Mammary microvascular endothelial cell (primary cell): ENCODE measurements around the gene F11R. TPM values are rescaled to one million over a fixed set of nuclear protein-coding genes. Genes with fewer than 3 reads are reported as not detected.

Experiments
- total RNA-seq: library from RNA; depleted of rRNA; stranded (reverse); fragments of >200 nt; gene quantifications from 2 replicates; pipeline ENCODE4 v1.2.3, GENCODE V29; 2015

F11R gene
- 67.0 and 77.2 TPM in 2 replicates for total RNA-seq

DNA sequence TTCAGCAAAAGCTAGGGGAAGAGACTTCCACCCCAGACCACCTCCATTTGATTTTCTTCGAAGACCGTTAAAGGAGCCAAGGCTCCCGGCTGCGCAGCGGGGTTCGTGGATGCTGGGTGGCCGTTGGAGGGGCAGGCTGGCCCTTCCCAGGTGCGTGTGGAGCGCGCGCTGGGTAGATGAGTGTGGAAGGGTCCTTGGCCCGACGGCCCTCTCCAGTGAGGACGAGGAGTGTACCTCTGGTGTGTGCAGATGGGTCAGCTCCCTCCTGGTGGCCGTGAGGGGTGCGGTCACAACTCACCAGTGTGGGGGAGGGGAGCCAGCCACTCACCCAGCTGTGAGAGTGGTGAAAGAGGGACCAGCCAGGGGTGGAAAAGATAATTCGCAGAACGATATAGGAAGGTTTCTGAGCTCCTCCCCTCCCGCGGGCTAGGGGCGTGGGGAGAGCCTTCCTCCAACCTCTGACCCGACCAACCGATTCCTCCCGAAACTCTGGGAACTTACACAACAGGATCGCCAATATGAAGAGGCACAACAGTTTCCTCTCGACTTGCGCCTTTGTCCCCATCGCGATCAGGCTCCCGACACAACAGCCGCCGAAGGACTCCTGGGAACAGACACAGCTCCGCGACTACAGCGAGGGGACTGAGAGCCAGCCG, at the start of gene F11R:
Gene F11R (minus strand): TSS at position 644 of the 656 bp plus-strand sequence. CDS start 79 bp downstream, at position 565.

DNA sequence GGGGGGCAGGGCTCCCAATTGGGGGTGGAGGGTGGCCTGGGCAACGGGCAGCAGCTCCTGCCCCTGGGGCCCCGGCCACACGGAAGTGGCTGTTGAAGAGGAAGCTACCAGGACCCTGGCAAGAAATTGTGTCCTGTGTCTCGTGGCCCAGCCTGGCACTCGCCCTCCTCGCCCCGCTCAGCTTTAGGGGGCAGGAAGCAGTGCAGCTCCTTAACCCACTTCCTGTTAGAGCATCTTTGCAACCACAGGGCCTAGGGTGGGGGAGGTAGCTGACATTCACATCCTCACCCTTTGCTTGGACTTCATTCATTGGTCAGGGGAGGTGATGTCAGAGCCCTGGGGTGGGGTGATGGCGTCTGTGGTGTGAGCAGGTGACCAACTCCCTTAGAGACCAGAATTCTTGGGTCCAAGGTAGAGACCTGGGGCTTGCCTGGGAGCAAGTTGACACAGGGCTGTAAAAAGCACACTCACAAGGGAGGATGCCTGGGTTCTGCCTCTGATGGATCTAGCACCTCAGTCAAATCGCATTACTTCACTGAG, 48.8 kb upstream of the F11R start, which contains the start of gene ARHGAP30:
Gene ARHGAP30 (minus strand): TSS at position 161 of the 540 bp plus-strand sequence. CDS start 267 bp downstream, outside the sequence.

DNA sequence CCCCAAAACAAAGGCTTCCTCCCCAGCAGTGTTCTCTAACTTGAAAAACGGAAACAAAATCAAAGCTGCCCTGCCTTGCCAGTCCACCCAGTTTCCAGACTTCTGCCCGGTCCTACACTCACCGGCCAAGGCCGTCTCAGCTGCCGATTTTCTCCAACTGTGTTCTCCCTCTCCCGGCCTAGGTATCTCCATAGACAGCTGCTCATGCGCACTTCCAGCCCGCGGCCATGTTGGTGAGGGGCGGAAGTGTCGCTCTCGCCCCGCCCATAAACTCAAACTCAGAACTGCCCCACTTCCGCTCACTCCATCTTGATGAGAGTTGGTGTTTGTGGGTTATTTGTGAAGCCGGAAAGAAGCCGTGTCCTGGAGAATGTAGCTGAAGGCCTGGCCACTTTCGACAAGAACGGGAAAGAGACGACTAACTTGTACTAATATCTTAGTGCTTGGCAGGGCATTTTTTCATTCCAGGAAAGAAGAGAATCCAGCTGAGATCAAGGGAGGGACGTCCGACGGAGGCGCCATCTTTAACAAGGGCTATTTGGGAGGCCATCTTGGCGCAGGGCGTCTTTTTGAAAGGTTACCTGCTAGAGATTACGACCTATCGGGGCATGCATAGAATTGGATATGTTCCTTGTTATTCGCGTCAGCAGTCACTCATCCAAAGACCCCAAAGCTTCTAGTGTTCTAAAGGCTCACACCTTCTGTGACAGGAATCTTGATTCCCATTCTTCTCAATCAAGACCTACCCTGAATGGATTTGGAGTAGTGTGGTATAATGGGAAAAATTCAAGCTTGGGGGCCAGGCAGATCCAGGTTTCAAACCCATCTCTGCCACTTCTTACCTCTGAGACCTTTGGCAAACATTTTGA, 25.0 kb upstream of the F11R start, which contains the start of gene USF1:
Gene USF1 (minus strand): TSS at position 242 of the 869 bp plus-strand sequence. CDS start 2,702 bp downstream, outside the sequence.

DNA sequence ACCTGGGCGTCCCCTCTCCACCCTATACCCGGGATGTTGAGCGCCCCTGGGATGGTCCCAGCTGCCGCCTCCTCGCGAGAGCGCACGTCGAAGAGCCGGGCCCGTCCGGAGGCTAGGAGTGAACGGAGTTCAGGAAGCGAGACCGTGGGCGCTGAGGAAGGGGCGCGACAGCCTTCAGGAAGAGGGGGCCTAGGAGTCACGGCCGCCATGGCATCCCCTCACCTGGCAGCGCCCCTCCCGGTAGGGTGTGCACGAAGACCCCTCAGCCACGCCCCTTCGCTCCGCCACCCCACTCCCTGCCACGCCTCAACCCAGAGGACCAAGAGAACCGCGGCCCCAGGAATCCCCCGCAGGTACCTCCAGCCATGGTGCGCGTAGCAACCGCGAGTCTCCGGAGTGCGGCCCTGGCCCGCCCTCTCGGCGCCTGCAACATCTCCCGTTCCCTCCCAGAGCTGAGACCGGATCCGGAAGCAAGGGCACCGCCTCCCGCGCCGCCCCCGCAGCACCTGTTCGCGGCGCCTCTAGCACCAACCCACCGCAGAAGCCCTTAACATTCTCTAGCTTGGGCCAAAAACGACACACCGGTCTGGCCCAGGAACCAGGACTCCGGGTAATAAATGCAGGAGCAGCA, 17.7 kb upstream of the F11R start, which contains the start of gene TSTD1:
Gene TSTD1 (minus strand): TSS at position 442 of the 631 bp plus-strand sequence. CDS start 75 bp downstream, at position 367.

DNA sequence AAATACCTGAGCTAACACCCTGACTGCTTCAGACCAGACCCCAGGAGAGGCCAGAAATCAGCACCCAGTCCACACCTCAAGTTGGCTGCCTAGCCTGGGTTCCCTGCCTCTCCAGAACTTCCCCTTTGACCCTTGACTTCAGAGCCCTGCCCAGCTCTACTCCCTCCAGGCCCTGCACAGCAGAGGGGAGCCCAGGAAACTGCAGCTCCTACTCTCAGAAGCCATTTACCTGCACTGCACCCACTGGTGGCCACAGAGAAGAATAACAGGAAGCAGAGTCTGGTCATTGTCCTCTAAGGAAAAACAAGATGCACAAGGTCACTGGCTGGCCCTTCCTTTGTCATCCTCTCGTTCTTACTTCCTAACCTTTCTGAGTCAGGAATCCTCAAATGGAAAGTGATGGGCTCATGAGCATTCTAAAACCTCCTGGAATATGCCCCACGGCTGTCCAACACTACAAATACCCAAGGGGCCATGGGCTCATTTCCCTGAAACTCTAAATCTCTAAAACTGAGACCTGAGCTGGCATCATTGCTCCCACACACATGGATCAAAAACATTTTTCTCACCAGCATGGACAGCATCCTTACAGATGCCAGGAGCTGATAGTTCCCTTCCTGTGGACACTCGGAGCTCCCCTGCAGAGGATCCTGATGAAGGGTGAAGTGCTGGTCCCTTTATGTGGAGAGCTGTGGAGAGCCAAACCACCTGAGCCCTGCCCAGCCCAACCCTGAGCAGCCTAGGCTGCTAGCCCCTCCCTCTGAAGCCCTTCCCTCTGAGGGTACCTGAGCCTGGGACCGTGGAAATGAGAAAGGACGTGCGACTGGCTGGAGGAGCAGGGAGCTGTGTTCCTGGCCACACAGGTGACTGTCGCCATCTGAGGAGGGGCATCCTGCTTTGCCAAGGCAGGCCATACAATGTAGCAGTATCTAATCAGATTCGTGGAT, 66.5 kb downstream of the F11R start, which contains the start of gene ITLN2:
Gene ITLN2 (minus strand): TSS at position 652 of the 947 bp plus-strand sequence. CDS start 68 bp downstream, at position 584.

Other genes starting within 250 kb of the F11R start
- not detected in 2 replicates for gene LY9, start 225.0 kb downstream of the F11R start, total RNA-seq
- not detected in 2 replicates for gene CD244, start 158.3 kb downstream of the F11R start, total RNA-seq
- not detected in 2 replicates for gene ITLN1, start 136.0 kb downstream of the F11R start, total RNA-seq
- gene ITLN2, start 66.3 kb downstream of the F11R start, total RNA-seq: not detected in 2 replicates
- gene TSTD1, start 17.8 kb upstream of the F11R start, total RNA-seq: 1.5 TPM in 1 of 2 replicates, not detected in the other
- gene USF1, start 24.8 kb upstream of the F11R start, total RNA-seq: 59.0 and 59.1 TPM in 2 replicates
- 0.13 and 0.20 TPM in 2 replicates for gene ARHGAP30, start 48.7 kb upstream of the F11R start, total RNA-seq
- 0.47 and 0.54 TPM in 2 replicates for gene NECTIN4, start 68.4 kb upstream of the F11R start, total RNA-seq
- gene KLHDC9, start 77.2 kb upstream of the F11R start, total RNA-seq: 1.1 and 2.6 TPM in 2 replicates
- gene PFDN2, start 96.9 kb upstream of the F11R start, total RNA-seq: 63.7 and 71.8 TPM in 2 replicates
- gene NIT1, start 97.0 kb upstream of the F11R start, total RNA-seq: 20.9 and 27.4 TPM in 2 replicates
- gene DEDD, start 111.5 kb upstream of the F11R start, total RNA-seq: 19.4 and 31.8 TPM in 2 replicates
- 72.6 and 84.7 TPM in 2 replicates for gene UFC1, start 132.8 kb upstream of the F11R start, total RNA-seq
- gene USP21, start 138.3 kb upstream of the F11R start, total RNA-seq: 5.7 and 7.1 TPM in 2 replicates
- gene PPOX, start 145.3 kb upstream of the F11R start, total RNA-seq: 10.7 and 12.0 TPM in 2 replicates
- 30.5 and 39.7 TPM in 2 replicates for gene B4GALT3, start 156.4 kb upstream of the F11R start, total RNA-seq
- 26.7 and 28.6 TPM in 2 replicates for gene ADAMTS4, start 177.9 kb upstream of the F11R start, total RNA-seq
- gene NDUFS2, start 181.2 kb upstream of the F11R start, total RNA-seq: 102 and 119 TPM in 2 replicates
- not detected in 2 replicates for gene FCER1G, start 194.1 kb upstream of the F11R start, total RNA-seq
- not detected in 2 replicates for gene APOA2, start 202.5 kb upstream of the F11R start, total RNA-seq
- gene TOMM40L, start 204.9 kb upstream of the F11R start, total RNA-seq: 21.1 and 22.1 TPM in 2 replicates
- not detected in 2 replicates for gene NR1I3, start 217.1 kb upstream of the F11R start, total RNA-seq
- not detected in 2 replicates for gene PCP4L1, start 237.6 kb upstream of the F11R start, total RNA-seq